SU-DHL-6 (cell line): ENCODE measurements around the gene LHX3.

ENCODE experiments used
- EZH2phosphoT487 ChIP-seq: fragments of 200-600 bp; sonication (generic), shearing (Covaris generic); conservative IDR thresholded peaks from 2 replicates; pipeline ENCODE4 v1.6.1; 2018; ENCODE audit warnings: mild to moderate bottlenecking, antibody characterized with exemption, low read length, moderate library complexity, mixed read lengths
- TF ChIP-seq, protein P1 (sequence below): fragments of 200-600 bp; sonication (generic); IDR thresholded peaks from one replicate; pipeline ENCODE4 v1.5.1; 2017; ENCODE audit warnings: antibody characterized with exemption, mild to moderate bottlenecking, low read length, moderate library complexity; ENCODE audit not compliant: insufficient read depth, poor library complexity, severe bottlenecking

DNA sequence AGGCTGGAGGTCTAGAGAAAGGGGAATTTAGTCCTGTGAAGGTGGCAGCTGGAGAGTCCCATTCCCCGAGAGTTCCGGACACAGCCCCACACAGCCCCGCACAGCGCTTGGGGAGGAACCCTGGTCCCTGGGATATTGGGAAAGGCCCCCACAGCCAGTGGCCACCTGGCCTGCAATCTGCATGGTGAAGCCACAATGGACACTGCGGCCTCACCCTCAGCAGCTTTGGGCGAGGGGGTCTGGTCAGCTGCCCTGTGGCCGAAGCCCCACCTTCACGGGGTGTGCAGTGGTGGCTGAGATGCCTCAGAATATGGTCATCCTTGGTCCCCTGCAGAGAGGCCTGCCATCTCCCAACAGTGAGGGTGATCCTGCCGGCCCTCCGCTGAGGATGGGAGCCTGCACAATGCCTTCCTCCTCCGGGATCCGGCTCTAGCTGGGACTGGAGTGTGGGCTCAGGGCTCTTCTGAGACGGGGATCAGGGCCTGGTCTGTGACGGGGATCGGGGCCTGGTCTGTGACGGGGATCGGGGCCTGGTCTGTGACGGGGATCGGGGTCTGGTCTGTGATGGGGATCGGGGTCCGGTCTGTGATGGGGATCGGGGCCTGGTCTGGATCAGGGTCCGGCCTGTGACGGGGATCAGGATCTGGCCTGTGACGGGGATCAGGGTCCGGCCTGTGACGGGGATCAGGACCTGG is 52.9 kb downstream of the LHX3 start:
- TF ChIP-seq, protein P1, sequence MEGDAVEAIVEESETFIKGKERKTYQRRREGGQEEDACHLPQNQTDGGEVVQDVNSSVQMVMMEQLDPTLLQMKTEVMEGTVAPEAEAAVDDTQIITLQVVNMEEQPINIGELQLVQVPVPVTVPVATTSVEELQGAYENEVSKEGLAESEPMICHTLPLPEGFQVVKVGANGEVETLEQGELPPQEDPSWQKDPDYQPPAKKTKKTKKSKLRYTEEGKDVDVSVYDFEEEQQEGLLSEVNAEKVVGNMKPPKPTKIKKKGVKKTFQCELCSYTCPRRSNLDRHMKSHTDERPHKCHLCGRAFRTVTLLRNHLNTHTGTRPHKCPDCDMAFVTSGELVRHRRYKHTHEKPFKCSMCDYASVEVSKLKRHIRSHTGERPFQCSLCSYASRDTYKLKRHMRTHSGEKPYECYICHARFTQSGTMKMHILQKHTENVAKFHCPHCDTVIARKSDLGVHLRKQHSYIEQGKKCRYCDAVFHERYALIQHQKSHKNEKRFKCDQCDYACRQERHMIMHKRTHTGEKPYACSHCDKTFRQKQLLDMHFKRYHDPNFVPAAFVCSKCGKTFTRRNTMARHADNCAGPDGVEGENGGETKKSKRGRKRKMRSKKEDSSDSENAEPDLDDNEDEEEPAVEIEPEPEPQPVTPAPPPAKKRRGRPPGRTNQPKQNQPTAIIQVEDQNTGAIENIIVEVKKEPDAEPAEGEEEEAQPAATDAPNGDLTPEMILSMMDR = no peak
- no peak for TF ChIP-seq EZH2phosphoT487
